H7 (cell line): ENCODE data around the gene CBX8. TPM values are rescaled to one million over a fixed set of nuclear protein-coding genes. Genes with fewer than 3 reads are reported as not detected.

Experiments
- DNase-seq: peaks from one replicate; pipeline ENCODE4 v3.0.0; 2012
- H3K27me3 ChIP-seq: 2 replicates; pipeline ENCODE4 v1.6.0; 2011; ENCODE audit warnings: mild to moderate bottlenecking, low read length; ENCODE audit not compliant: control insufficient read depth, insufficient read depth
- H3K36me3 ChIP-seq: replicated peaks from 2 replicates; pipeline ENCODE4 v1.5.1; 2011; ENCODE audit warnings: low read length; ENCODE audit not compliant: control insufficient read depth, insufficient read depth
- H3K4me3 ChIP-seq: 2 replicates; pipeline ENCODE4 v1.5.1; 2011; ENCODE audit warnings: low read depth, mild to moderate bottlenecking, control low read depth, low read length, moderate library complexity; ENCODE audit not compliant: insufficient read depth
- total RNA-seq: library from RNA; depleted of rRNA; stranded (reverse); fragments of >200 nt; shearing (Covaris generic); gene quantifications from 2 replicates; pipeline ENCODE4 v1.2.3, GENCODE V29; 2014; rRNA removed

Gene CBX8
- total RNA-seq, 1 experiment from 2014 or later, result 1.4 TPM

DNA sequence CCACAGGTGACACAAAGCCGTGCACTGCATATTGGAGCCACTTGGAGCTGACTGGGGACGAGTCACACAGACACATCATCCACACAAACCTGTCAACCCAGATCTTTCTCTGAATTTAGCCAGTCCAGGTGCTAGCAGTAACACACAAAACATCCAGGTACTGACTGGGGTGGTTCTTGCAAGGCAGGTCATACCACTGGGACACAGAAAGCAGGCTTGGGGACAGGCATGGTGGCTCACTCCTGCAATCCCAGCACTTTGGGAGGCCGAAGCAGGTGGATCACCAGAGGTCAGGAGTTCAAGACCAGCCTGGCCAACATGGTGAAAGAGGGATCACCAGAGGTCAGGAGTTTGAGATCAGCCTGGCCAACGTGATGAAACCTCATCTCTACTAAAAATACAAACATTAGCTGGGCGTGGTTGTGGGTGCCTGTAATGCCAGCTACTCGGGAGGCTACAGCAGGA lies 51.2 kb downstream of the CBX8 start:
- H3K27me3 ChIP-seq, result peaks cover 41% of the 10 kb centered on the region
- DNase-seq, result no peak
- no peak overlapping the region for H3K4me3 ChIP-seq
- H3K36me3 ChIP-seq, result no peaks in the 10 kb centered on the region

DNA sequence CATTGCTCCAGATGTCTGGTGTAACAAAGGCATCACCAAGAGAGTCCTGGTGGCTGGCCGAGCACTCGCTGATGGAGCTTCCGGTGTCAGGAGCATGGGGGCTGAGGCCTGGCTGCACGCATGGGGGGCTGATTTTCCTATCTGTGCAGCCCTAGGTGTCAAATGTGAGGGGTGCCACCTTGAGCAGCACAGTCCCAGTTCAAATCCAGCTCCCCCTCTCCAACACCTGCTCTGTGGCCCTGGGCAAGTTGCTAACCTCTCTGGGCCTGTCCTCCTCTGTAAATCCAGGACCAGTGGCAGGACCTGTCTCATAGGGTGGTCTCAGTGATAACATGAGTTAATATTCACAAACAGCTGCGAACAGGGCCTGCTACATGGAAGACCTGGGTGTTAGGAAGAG lies 53.3 kb downstream of the CBX8 start:
- peaks cover 33% of the 10 kb centered on the region for H3K27me3 ChIP-seq
- DNase-seq, result no peak
- H3K36me3 ChIP-seq, result no peaks in the 10 kb centered on the region
- no peak overlapping the region for H3K4me3 ChIP-seq

DNA sequence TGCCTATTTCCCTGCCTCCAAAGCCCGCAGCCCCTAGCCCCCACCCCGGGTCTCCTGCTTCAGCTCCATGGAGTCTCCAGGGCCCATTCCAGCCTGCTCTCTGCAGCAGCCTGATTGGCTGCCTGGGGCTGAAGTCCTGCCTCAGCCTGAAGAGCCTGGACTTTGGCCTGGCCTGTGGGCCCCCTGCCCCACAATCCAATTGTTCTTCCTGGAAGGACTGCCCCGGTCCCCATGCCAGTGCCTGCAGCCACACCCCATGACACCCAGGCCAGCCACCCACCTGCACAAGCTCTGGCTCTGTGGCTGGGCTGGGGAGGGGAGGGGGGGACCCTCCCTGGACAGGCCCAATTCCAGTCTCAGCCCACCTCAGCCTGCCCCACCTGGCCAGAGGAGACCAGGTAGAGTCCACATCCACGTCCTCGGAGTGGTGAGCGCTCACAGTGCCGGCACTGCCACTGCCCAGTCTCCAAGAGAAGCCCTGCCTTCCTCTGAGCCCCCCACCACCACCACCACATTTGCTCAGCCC lies 53.9 kb downstream of the CBX8 start:
- peak; percentile 47 for DNase-seq
- peaks cover 28% of the 10 kb centered on the region for H3K27me3 ChIP-seq
- no peaks in the 10 kb centered on the region for H3K36me3 ChIP-seq
- H3K4me3 ChIP-seq, result no peak overlapping the region

DNA sequence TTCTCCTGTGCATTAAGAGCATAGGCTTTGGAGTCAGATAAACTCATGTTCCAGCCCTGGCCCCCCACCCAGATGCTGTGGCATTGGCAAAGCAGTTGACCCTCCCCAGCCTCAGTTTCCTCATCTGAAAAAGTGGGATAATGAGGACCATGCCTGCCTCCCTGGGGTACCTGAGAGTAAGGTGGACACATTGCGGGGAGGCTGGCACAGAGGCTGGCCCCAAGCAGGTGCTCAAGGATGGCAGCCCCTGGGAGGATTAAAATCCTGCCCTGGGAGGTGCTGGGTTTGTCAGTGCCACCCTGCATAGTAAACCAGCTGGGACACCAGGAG lies 54.3 kb downstream of the CBX8 start:
- no peak overlapping the region for H3K4me3 ChIP-seq
- H3K36me3 ChIP-seq, result no peaks in the 10 kb centered on the region
- no peak for DNase-seq
- H3K27me3 ChIP-seq, result peaks cover 23% of the 10 kb centered on the region

Other genes with a start within 250 kb of the CBX8 start
- 3.5 and 13.4 TPM in 2 replicates for gene RBFOX3, start 186.0 kb downstream of the CBX8 start, total RNA-seq
- not detected in 2 replicates for gene ENPP7, start 66.1 kb downstream of the CBX8 start, total RNA-seq
- gene CBX2, start 18.9 kb downstream of the CBX8 start, total RNA-seq, result 89.1 and 97.4 TPM in 2 replicates
- 6.4 and 6.6 TPM in 2 replicates for gene CBX4, start 42.4 kb upstream of the CBX8 start, total RNA-seq
- 81.8 and 95.8 TPM in 2 replicates for gene TBC1D16, start 238.8 kb upstream of the CBX8 start, total RNA-seq
- gene CCDC40, start 239.6 kb upstream of the CBX8 start, total RNA-seq, result 3.8 and 4.2 TPM in 2 replicates